ENCODE data around the gene FER.

The FER gene

DNA sequence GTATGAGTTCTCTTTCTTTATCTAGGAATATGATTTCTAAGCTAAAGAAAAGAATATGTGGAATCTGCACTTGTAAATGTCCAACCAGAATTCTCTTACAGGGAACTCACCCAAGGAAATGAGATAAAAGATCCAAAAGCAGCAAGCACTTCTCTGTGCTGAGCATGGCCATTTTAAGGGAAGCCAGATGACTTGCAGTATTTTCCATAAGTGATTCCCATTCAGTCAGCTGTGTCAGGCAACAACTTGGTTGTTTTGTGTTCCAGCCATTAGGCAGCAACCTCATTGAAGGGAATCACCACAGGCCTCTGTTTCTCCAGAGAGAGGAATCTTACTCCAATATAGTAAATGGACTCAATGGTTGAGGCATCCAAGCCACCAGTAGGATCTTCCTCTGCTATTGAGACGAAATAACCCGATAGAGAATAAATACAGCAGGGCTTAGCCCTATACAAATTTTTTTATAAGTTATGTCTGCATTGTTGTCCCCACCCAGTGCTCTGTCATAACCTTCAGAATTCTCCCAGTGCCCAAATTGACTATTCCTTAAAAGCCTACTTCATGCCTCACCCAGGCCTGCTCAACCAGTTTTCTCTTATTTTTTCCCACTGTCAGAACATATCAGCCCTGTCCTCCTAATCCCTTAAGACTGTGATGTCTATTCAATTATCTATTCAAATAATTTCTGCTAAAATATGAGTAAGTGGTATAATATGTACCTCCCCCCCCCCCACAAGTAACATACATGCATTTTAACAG is 425.5 kb downstream of the FER start:
- H3K9me2 ChIP-seq (replicated peaks; ENCODE audit: insufficient read depth, low read length): no peaks in the 10 kb centered on the region
- H3K9me3 ChIP-seq (ENCODE audit: insufficient read depth, low read length): no peaks in the 10 kb centered on the region
- no peak overlapping the region for H2AFZ ChIP-seq (ENCODE audit: low read depth, low read length, severe bottlenecking)
- no peaks in the 10 kb centered on the region for H4K20me1 ChIP-seq (ENCODE audit: low read depth, low read length)
- no peak overlapping the region for H3K4me3 ChIP-seq (ENCODE audit: insufficient read depth, low read length, poor library complexity, severe bottlenecking)
- no peak for TF ChIP-seq EZH2phosphoT487 (conservative IDR thresholded peaks at IDR 0.05; ENCODE audit: low read length)
- TF ChIP-seq, protein P1, sequence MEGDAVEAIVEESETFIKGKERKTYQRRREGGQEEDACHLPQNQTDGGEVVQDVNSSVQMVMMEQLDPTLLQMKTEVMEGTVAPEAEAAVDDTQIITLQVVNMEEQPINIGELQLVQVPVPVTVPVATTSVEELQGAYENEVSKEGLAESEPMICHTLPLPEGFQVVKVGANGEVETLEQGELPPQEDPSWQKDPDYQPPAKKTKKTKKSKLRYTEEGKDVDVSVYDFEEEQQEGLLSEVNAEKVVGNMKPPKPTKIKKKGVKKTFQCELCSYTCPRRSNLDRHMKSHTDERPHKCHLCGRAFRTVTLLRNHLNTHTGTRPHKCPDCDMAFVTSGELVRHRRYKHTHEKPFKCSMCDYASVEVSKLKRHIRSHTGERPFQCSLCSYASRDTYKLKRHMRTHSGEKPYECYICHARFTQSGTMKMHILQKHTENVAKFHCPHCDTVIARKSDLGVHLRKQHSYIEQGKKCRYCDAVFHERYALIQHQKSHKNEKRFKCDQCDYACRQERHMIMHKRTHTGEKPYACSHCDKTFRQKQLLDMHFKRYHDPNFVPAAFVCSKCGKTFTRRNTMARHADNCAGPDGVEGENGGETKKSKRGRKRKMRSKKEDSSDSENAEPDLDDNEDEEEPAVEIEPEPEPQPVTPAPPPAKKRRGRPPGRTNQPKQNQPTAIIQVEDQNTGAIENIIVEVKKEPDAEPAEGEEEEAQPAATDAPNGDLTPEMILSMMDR (IDR thresholded peaks at IDR 0.05; ENCODE audit: insufficient read depth, low read length, poor library complexity, severe bottlenecking): no peak
- H3K27ac ChIP-seq (ENCODE audit: low read depth, low read length): no peak overlapping the region
- no peaks in the 10 kb centered on the region for H3K36me3 ChIP-seq (ENCODE audit: low read length)
- no peak overlapping the region for H3K4me2 ChIP-seq (ENCODE audit: low read depth, low read length, poor library complexity, severe bottlenecking)
- H3K27me3 ChIP-seq (ENCODE audit: low read length): no peaks in the 10 kb centered on the region
- H3F3A ChIP-seq (ENCODE audit: insufficient read depth): no peaks in the 10 kb centered on the region
- H3K9ac ChIP-seq (ENCODE audit: low read length): no peak overlapping the region
- no peaks in the 10 kb centered on the region for H3K79me2 ChIP-seq (ENCODE audit: insufficient read depth, low read length)

DNA sequence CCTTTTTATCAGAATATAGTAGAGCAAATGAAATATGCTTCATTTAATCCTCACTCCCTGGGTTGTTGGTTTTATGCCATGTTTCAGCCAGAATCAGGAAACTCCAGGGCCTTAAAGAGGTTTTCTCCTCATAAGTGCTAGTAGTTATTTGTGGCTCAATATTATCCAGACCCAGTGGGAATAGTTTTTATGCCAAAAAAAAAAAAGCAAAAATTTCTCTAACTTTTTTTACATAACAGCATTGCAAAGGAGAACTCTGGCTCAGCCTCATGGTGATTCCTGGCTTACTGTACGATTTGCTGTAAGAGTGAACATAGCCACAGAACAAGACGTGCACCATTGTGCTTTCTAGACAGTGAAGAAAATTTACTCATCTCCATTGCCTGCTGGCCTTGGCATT is 429.5 kb downstream of the FER start:
- H3K9me3 ChIP-seq (ENCODE audit: insufficient read depth, low read length): no peaks in the 10 kb centered on the region
- TF ChIP-seq, protein P1 (IDR thresholded peaks at IDR 0.05; ENCODE audit: insufficient read depth, low read length, poor library complexity, severe bottlenecking): no peak
- TF ChIP-seq EZH2phosphoT487 (conservative IDR thresholded peaks at IDR 0.05; ENCODE audit: low read length): no peak

DNA sequence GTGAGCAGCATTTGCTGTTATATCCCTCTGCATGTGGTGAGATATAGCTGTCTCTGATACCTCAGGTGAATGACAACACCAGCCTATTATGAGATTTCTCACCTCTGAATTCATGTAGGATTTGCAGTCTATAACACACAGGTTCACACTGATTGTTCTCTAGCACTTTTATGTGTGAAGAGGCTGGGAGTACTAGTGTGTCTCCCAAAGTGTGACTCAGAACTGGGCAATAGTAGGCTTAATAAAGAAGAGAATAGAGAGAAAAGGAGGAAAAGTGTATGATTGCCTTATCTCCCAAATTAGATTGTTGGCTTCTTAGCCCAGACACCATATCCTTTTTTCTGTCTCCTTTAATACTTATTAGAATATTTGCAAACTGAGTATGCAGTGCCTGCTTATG is 430.1 kb downstream of the FER start:
- H3K27ac ChIP-seq (ENCODE audit: low read depth, low read length): no peak overlapping the region
- H4K20me1 ChIP-seq (ENCODE audit: low read depth, low read length): no peaks in the 10 kb centered on the region
- no peaks in the 10 kb centered on the region for H3K9me2 ChIP-seq (replicated peaks; ENCODE audit: insufficient read depth, low read length)
- H3K4me2 ChIP-seq (ENCODE audit: low read depth, low read length, poor library complexity, severe bottlenecking): no peak overlapping the region
- no peak overlapping the region for H3K9ac ChIP-seq (ENCODE audit: low read length)
- H3K36me3 ChIP-seq (ENCODE audit: low read length): no peaks in the 10 kb centered on the region
- H3K79me2 ChIP-seq (ENCODE audit: insufficient read depth, low read length): no peaks in the 10 kb centered on the region
- no peak for TF ChIP-seq EZH2phosphoT487 (conservative IDR thresholded peaks at IDR 0.05; ENCODE audit: low read length)
- TF ChIP-seq, protein P1 (IDR thresholded peaks at IDR 0.05; ENCODE audit: insufficient read depth, low read length, poor library complexity, severe bottlenecking): no peak
- no peaks in the 10 kb centered on the region for H3K9me3 ChIP-seq (ENCODE audit: insufficient read depth, low read length)
- H3F3A ChIP-seq (ENCODE audit: insufficient read depth): no peaks in the 10 kb centered on the region
- H3K4me3 ChIP-seq (ENCODE audit: insufficient read depth, low read length, poor library complexity, severe bottlenecking): no peak overlapping the region
- H2AFZ ChIP-seq (ENCODE audit: low read depth, low read length, severe bottlenecking): no peak overlapping the region
- H3K27me3 ChIP-seq (ENCODE audit: low read length): no peaks in the 10 kb centered on the region

More for the DNA sequence above, 429.5 kb downstream of the FER start:
- Histone ChIP-seq H3K36me3 (ENCODE audit: low read length) (no peaks in the 10 kb centered on the region), H3K4me3 (ENCODE audit: insufficient read depth, low read length, poor library complexity, severe bottlenecking) (no peak overlapping the region), H2AFZ (ENCODE audit: low read depth, low read length, severe bottlenecking) (no peak overlapping the region), H3K4me2 (ENCODE audit: low read depth, low read length, poor library complexity, severe bottlenecking) (no peak overlapping the region), H3K9ac (ENCODE audit: low read length) (no peak overlapping the region), H3K9me2 (replicated peaks; ENCODE audit: insufficient read depth, low read length) (no peaks in the 10 kb centered on the region), H3K79me2 (ENCODE audit: insufficient read depth, low read length) (no peaks in the 10 kb centered on the region), H3K27me3 (ENCODE audit: low read length) (no peaks in the 10 kb centered on the region), H3F3A (ENCODE audit: insufficient read depth) (no peaks in the 10 kb centered on the region), H4K20me1 (ENCODE audit: low read depth, low read length) (no peaks in the 10 kb centered on the region), H3K27ac (ENCODE audit: low read depth, low read length) (no peak overlapping the region)

Data from SU-DHL-6 (cell line).